HG02623 (cell line): ENCODE measurements around the gene UBE2N.

Source experiments
- ATAC-seq: cut with Tn5 transposase; IDR thresholded peaks from one replicate; pipeline ENCODE4 v1.9.1; 2021; ENCODE audit warnings: moderate library complexity; ENCODE audit not compliant: unreplicated experiment

UBE2N gene, protein sequence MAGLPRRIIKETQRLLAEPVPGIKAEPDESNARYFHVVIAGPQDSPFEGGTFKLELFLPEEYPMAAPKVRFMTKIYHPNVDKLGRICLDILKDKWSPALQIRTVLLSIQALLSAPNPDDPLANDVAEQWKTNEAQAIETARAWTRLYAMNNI

DNA sequence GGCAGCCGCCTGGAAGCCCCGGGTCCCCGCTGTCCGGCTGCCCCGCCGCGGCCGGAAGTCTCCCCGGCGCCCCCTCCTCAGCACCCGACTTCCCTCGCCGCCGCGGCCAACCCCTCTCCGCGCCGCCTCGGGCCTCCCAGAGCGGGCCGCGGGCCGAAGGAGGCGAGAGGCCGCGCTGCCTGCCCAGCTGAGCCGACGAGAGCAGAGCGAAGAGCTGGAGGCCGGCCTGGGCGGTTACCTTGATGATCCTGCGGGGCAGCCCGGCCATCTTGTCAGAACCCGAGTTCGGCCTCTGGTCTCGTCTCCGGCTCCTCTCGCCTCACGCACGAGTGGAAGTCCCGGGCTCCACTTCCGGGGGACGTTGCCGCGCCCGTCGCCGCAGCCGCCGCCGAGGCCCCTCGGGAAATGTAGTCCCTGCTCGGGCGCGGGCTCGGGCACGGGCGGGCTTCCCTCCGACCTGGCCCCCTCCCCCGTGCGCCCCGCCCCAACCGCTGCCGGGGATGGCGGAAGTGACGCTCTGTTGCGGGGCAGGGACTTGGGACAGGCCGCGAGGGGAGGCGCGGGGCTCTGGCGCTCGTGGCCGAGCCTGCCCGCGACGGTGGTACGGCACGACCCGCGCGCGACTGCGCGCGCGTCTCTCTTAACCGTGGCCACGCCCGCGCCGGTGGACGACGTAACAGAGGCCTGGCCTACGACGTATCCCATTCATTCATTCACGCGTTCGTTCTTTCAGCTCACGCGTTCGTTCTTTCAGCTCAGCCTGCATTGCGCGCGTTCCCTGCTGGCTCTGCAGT lies at the start of gene UBE2N:
Gene UBE2N, minus strand, starts transcription at position 331 of the 794 bp plus-strand sequence. Its CDS starts 63 bp downstream, at position 268.
- peak; percentile 76 for ATAC-seq

DNA sequence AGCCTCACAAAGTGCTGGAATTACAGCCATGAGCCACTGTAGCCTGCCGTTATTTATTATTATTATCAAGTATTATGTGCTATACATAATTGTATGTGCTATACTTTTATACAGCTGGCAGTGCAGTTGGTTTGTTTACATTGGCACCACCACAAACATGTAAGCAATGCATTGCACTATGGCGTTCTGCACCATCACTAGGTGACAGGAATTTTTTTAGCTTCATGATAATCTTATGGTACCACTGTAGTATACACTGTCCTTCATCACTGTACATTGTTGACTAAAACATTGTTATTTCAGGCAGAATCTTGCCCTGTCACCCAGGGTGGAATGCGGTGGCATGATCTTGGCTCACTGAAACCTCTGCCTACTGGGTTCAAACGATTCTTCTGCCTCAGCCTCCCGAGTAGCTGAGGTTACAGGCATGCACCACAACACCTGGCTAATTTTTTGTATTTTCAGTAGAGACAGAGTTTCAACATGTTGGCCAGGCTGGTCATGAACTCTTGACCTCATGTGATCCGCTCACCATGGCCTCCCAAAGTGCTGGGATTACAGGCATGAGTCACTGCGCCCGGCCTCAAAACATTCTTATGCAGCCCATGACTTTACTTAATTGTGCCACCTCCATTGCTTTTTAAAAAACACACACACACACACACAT lies 42.7 kb upstream of the UBE2N start:
- no peak for ATAC-seq

DNA sequence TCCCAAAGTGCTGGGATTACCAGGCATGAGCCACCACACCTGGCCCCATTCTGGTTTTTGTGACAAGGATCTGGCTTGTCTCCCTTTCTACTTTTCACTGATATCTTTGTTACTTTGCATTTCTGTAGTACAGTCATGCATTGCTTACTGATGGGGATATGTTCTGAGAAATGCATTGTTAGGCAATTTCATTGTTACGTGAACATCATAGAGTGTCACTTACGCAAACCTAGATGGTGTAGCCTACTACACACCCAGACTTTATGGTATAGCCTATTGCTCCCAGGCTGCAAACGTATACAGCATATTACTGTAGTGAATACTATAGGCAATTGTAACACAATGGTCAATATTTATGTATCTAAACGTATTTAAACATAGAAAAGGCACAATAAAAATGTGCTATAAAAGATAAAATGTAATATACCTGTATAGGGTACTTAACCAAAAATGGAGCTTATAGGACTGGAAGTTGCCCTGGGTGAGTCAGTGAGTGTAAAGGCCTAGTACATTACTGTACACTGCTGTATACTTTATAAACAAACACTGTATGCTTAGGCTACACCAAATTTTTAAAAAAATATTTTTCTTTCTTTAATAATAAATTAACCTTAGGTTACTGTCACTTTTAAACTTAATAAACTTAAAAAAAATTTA lies 41.5 kb upstream of the UBE2N start:
- no peak for ATAC-seq

DNA sequence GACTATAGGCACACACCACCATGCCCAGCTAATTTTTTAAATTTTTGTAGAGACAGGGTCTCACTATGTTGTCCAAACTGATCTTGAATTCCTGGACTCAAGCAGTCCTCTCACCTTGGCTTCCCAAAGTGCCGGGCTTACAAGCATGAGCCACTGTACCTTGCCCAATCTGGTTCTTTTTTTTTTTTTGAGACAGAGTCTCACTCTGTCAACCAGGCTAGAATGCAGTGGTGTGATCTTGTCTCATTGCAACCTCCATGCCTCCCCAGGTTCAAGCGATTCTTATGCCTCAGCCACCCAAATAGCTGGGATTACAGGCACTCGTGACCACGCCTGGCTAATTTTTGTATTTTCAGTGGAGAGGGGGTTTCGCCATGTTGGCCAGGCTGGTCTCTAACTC lies 41.0 kb upstream of the UBE2N start:
- ATAC-seq = no peak

DNA sequence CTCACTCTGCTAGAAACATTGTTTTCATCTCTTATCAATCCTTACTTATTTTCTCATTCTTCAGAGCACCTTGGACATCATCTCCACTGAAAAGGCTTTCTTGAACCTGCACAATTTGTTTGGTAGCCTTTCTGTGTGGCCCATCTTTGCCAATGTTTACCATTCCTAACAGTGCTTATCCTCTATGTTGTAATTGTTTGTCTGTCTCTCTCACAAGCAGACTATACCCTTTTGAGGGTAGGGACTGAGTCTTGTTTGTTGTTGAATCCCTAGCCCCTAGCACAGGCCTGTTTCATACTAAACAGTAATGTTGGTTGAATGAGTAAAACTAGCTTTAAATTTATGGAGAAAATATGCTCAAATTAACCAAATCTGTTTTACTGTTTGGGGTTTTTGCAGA lies 34.8 kb upstream of the UBE2N start:
- no peak for ATAC-seq

DNA sequence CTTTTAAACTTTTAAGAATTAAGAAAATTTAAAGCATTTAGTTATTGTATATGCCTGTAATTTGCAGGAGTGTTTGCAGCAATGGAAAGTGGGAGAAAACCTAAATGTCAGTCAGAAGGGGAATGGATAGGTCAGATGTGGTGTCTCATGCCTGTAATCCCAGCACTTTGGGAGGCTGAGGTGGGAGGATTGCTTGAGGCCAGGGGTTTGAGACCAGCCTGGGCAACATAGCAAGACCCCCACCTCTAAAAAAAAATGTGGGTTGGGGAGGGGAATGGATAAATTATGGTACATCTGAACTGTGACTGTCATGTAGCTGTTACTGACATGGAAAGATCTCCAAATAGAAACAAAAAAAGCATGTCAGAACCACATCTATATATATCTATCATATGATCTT lies 27.6 kb upstream of the UBE2N start:
- no peak for ATAC-seq

DNA sequence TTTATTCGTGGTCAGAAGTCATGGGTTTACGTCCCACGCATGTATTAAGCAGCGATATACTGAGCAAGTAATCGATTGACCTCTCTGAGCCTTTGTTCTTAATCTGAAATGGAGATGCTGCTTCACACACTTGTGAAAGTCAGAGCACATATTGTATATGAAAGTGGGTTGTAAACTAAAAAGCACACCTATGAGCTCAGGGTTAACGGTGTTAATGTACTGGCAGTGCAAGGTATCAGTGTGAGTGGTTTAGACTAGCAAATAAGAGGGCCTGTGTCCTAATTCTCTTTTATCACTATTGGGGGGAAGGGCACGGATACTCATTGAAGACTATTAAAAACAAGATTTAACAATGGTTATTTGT lies 26.2 kb upstream of the UBE2N start:
- peak; percentile 10 for ATAC-seq

DNA sequence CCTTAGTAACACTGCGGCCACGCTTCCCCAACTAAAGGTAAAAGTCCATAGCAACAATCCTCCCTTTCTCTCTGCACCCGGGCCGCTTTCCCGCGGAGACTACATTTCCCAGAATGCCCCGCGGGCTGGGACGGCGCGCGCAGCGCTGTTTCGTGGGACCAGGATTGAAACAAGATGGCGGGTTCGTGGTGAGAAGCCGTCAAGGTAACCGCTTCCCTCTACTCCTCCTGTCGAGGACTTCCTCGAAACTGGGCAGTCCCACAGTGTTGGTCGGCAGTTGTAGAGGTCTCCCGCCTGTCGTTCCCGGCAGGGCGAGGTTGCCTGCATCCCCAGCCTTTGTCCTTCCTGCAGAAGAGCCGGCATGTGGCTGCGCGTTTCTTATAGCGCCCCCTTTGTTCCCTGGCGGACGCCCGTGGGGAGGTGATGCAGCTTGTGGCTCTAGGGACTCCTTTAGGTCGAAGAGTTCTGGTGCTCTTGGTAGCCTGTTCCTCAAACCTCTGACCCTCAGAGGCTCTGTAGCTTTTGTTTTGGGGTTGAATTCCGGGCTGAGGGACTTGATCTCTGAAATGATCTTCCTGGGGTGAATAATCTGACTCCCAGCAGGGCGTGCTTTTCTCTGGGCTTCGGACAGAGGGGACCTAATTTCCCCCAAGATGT lies 25.7 kb upstream of the UBE2N start, which contains the start of gene MRPL42:
Gene MRPL42, plus strand, starts transcription at position 164 of the 657 bp plus-strand sequence. CDS start 1,772 bp downstream, outside the sequence.
- ATAC-seq = peak; percentile 86

DNA sequence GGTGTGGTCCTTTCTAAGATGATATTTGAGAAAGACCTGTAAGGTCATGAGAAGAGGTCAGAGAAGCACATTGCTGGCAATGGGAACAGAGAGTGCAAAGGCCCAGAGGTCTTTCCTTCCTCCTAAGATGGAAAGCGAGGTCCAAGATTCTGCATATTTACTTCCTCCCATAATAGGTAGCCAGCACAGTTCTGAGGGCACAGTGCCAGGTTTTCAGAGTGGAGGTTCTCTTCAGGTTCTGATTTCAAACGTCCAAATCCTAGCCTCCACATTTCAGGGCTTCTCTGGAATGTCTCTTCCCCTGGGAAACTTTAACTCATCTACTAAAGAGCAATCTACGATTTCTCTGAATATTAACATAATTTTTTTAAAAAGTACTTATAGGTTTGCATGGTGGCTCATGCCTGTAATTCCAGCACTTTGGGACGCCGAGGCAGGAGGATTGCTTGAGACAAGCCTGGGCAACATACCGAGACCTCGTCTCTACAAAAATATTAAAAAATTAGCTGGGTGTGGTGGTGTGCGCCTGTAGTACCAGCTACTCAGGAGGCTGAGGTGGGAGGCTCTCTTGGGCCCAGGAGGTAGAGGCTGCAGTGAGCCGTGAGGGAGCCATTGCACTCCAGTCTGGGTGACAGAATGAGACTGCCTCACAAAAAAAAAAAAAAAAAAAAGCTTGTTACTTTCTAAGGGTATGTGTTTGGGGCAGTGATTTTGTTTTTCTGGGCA lies 25.0 kb upstream of the UBE2N start:
- peak; percentile 3 for ATAC-seq

DNA sequence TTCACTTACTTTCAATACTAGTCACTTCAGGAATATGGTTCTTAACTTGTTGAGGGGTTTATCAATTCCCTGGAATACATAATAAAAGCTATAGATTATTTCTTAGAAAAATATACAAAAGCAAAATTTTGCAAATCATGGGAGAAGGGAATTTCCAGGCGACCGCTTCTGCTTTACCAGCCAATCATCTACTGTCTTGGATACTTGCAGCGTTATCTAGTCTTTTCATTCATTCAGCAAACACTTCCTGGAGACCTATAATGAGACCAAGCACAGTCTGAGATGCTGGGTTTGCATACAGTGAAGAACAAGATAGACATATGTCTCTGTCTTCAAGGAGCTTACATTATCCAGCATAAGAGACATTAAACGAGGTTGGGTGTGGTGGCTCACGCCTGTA lies 24.1 kb upstream of the UBE2N start:
- no peak for ATAC-seq

DNA sequence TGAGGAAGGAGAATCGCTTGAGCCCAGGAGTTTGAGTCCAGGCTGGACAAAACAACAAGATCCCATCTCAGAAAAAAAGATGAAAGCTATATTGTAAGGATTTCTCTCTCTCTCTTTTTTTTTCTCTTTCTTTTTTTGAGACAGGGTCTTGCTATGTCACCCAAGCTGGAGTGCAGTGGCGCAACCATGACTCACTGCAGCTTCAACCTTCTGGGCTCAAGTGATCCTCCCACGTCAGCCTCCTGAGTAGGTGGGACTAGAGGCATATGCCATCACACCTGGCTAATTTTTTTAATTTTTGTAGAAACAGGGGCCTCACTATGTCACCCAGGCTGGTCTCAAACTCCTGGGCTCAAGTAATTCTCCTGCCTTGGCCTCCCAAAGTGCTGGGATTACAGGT lies 19.8 kb upstream of the UBE2N start:
- ATAC-seq = no peak

DNA sequence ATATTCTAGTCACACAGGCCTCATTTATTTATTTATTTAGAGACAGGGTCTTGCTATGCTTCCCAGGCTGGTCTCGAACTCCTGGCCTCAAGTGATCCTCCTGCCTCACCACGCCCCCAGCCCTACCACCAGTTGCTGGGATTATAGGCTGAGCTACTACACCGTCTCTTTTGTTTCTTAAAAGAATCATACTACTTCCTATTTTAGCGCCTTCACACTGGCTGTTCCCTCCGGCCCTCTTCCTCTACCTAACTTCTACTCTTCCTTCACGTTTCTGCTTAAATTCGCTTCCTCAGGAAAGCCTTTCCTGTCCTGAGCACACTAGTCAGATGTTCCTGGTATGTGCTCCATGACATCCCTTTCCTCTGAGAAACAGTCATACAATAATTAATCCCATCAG lies 19.2 kb upstream of the UBE2N start:
- no peak for ATAC-seq

DNA sequence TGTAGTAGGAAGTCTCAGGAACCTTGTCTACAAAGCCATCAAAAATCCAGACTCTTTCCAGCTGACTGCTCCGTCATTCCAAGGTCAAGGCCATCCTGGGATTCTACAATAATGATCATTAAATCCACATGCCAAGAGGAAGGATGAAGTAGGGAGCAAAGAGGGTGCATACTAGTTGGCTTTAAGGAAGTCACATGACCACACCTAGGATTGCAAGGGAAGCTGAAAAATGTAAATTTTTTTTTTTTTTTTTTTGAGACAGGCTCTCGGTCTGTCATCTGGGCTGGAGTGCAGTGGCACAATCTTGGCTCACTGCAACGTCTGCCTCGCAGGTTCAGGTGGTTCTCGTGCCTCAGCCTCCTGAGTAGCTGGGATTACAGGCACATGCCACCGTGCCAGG lies 18.3 kb upstream of the UBE2N start:
- ATAC-seq = no peak

DNA sequence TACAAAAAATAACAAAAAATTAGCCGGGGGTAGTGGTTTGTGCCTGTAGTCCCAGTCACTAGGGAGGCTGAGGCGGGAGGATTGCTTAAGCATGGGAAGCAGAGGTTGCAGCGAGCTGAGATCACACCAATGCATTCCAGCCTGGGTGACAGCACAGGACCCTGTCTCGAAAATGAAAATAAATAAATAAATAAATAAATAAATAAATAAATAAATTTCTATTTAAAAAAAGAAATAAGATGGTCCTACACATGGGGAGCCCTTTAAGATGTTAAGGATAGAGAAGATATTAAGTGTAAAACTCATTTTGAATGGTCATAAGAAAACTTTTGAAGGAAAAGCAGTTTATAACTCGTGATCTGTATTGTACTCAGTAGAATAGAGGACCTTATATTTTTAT lies 17.4 kb upstream of the UBE2N start:
- ATAC-seq = no peak

DNA sequence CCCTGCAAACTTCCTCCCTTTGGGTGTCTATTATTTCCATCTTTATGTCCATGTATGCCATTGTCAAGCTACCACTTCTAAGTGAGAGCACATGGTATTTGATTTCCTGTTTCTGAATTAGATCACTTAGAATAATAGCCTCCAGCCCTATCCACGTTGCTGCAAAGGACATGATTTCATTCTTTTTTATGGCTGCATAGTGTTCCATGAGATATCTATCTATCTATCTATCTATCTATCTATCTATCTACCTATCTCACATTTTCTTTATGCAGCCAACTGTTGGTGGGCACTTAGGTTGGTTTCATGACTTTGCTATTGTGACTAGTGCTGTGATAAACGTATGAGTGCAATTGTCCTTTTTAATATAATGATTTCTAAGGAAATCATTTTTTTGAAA lies 14.3 kb upstream of the UBE2N start:
- ATAC-seq = no peak

DNA sequence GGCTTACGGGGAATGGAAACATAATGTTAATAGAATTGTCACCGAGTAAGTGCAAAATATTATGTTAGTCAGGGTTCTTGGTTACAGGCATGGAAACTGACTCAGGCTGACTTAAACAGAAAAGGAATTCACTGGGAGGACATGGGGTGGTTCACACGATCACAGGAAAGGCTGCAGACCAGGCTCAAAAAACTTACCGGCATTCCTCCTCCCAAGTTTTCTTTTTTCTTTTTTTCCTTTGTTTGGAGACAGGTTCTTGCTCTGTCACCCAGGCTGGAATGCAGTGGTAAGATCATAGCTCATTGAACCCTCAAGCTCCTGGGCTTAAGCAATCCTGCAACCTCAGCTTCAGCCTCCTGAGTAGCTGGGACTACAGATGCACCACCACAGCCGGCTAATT lies 11.9 kb upstream of the UBE2N start:
- ATAC-seq = no peak

DNA sequence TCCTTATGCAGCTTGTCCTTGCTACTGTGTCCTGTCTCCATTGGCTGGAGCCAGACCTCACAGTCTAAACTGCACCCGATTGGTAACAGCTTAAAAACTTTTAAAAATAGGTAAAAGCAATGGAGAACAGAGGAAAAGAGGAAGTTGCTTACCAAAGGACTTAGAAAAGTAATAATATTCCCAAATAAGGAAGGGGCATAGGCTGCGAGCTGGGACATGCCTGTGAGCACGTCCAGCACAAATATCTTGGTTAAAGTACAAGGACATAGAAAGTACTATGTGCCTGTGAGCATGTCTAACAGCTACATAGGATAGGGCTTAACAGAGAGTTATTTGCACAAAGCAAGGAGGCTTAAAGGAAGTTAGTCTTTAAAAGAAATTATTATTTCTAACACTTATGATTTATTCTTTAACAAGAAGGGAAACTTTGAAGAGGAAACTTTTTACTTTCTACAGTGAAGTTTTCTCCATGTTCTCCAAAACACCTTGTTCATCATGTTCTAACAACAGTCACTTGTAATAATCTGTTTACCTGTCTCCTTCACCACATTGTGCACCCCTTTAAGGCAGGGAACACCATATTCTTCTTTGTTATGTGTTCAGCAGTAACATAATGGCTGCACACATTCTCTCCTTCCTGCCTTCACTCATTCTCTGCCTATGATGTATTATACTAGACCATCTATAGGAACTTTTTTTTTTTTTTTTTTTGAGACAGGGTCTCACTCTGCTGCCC lies 9.8 kb upstream of the UBE2N start:
- no peak for ATAC-seq

DNA sequence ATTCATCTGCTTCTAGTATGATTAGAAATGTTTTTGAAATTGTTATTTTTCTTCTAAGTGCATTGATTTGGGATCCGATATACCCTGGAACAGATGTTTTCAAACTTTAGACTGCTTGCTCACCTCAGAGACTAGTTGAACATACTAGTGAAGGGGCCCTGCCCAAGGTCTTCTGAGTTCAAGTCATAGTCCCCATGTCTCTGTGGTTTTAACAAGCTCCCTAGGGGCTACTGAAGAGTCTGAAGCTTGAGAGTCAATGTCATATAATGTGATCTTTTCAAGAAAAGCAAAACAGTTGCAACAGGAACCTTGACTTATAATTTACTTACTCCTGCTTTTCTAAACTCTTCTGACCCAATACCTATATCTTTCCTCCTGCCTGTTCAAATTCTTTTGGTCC lies 7.5 kb upstream of the UBE2N start:
- peak; percentile 68 for ATAC-seq

DNA sequence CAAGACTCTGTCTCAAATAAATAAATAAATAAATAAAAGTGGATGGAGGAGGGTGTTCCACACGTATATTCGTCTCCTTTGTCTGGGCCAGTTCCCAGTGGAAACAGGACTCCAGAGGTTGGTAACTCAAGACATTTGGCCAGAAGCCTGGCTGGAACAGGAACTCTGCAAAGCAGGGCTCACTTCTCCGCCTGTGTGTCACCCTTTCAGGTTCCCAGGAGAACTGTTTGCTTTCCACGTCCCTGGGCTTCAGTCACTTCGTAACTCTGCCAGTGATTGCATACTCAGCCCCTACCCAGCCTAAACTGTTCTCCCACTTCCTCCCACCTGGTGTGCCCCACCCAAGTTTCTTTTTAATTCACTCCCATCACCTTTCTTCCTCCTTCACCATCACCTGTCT lies 7.0 kb upstream of the UBE2N start:
- no peak for ATAC-seq
